GM10248 (cell line): ENCODE data around the gene DDX51.

ENCODE experiments used
- CTCF ChIA-PET: fragments of 300-600 bp; sonication (Branson Sonifier 250); formaldehyde crosslinking; extraction: SDS; loops from one replicate; lab custom pipeline; 2021; ENCODE audit warnings: antibody characterized with exemption; lab: Yijun Ruan, JAX
- POLR2A ChIA-PET: fragments of 350-650 bp; sonication (Branson Sonifier 250); formaldehyde crosslinking; extraction: SDS; loops from one replicate; lab custom pipeline; 2020; ENCODE audit warnings: antibody characterized with exemption; lab: Yijun Ruan, JAX
- DNase-seq: peaks from one replicate; pipeline ENCODE4 v3.0.0; 2012; ENCODE audit errors: extremely low spot score
- TF ChIP-seq, protein P1 (sequence below): IDR thresholded peaks from 2 replicates; pipeline ENCODE4 v1.5.1; 2012; ENCODE audit warnings: mild to moderate bottlenecking, low read depth; ENCODE audit errors: extremely low read depth, missing control alignments, control extremely low read depth

DDX51 gene

DNA sequence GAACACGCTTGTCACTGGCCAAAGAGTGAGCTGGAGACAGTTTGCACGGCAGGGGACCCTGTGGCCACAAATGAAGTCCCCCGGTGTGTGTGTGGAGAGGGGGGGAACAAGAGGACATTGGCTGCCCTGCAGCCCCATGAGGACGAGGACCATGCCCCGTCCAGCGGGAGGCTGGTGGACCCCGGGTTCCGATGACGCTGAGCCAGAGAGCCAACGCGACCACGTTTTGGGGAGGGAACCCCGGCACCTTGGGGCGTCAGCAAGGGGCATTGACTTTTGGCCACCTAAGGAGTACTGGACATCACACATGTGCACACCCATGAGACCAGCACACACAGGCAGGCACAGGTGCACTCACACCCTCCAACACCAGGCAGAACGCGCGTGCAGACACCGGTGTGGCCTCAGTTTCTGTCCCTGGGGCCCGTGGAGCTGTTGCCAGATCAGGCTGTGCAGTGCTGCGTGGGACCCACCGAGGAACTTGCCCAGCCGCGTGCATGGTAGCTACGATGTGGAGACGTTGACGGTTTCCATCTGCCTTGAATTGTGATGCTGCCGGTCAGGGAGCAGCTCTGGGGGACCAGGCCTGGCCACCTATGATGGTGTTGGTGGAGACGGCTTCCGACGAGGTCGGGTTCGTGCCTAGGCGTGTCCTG lies 26.6 kb upstream of the DDX51 start:
- POLR2A ChIA-PET = no interaction called here
- no peak for DNase-seq
- TF ChIP-seq, protein P1, sequence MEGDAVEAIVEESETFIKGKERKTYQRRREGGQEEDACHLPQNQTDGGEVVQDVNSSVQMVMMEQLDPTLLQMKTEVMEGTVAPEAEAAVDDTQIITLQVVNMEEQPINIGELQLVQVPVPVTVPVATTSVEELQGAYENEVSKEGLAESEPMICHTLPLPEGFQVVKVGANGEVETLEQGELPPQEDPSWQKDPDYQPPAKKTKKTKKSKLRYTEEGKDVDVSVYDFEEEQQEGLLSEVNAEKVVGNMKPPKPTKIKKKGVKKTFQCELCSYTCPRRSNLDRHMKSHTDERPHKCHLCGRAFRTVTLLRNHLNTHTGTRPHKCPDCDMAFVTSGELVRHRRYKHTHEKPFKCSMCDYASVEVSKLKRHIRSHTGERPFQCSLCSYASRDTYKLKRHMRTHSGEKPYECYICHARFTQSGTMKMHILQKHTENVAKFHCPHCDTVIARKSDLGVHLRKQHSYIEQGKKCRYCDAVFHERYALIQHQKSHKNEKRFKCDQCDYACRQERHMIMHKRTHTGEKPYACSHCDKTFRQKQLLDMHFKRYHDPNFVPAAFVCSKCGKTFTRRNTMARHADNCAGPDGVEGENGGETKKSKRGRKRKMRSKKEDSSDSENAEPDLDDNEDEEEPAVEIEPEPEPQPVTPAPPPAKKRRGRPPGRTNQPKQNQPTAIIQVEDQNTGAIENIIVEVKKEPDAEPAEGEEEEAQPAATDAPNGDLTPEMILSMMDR = no peak
- CTCF ChIA-PET = no interaction called here

- ChIA-PET POLR2A (no interaction called here), CTCF (no interaction called here)
- TF ChIP-seq, protein P1 = no peak
- no peak for DNase-seq
Observed at GRCh38 chr12:132170094-132170636, 26.0 kb upstream of the DDX51 start.

GRCh38 chr12:132169376-132169775 lies 25.3 kb upstream of the DDX51 start:
- POLR2A ChIA-PET = no interaction called here
- CTCF ChIA-PET = interaction anchor here (0.6 kb wide), 1 partner anchor 16 kb away, joined by 3 read pairs; no protein-coding TSS in a partner anchor
- DNase-seq = no peak
- TF ChIP-seq, protein P1 = no peak

DNA sequence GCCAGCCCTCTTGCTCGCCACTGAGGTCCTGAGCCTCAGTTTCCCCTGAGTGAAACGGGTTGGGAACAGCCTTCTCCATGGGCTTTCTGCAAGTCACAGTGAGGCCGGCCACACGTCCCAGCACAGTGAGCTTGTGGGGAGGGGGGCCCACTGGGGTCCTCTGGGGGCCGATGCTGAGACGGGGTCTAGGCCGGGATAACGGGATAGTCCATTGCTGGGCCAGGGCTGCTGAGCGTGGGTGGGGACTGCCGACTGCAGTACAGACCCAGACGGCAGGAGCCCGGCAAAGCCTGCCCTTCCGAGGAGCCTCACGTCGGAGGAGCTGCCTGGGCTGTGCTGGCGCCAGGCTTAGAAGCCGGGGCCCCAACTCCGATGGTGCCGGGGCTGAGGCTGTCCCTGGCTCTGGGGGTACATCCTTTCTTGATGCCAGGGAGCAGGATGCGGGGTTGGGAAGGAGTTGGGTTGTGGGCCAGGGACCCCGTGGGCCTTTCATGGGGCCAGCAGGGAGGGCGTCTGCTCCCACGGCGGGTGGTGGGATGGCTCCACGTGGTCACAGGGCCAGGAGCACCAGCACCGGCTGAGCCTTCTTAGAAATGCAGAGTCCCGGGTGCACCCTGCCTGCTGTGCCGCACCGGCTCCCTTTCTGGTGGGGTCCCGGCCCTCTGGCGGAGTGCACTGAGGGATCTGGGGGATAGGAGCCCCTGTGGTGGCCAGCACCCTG lies 24.4 kb upstream of the DDX51 start:
- ChIA-PET POLR2A (no interaction called here), CTCF (interaction anchor here (0.6 to 0.7 kb wide), 2 partner anchors 14 to 15 kb away, joined by 3 read pairs; no protein-coding TSS in a partner anchor)
- DNase-seq = no peak
- TF ChIP-seq, protein P1 = no peak

- ChIA-PET POLR2A (no interaction called here), CTCF (interaction anchor here (0.7 kb wide), 1 partner anchor 14 kb away, joined by 3 read pairs; no protein-coding TSS in a partner anchor)
- no peak for DNase-seq
- TF ChIP-seq, protein P1 = no peak
Observed at GRCh38 chr12:132167611-132168310, 23.6 kb upstream of the DDX51 start.
